ENCODE data around the gene MRM2. TPM values are rescaled to one million over a fixed set of nuclear protein-coding genes. Genes with fewer than 3 reads are reported as not detected.

MRM2 gene
- total RNA-seq, 2 donors from 2014 or later, result 4.1 to 4.2 TPM

Other genes starting within 250 kb of the MRM2 start
- gene MAD1L1, start 9.3 kb downstream of the MRM2 start, total RNA-seq, result 100 to 1,000 TPM in 1 of 2 donors, 10 to 100 TPM in 1; 81.3 to 115 TPM
- 10 to 100 TPM; 12.7 to 16.2 TPM for gene NUDT1, start within 50 bp of the MRM2 start, total RNA-seq
- 1 to 10 TPM; 8.6 to 9.3 TPM for gene SNX8, start 72.2 kb upstream of the MRM2 start, total RNA-seq
- 100 to 1,000 TPM; 139 to 176 TPM for gene EIF3B, start 112.6 kb upstream of the MRM2 start, total RNA-seq
- gene CHST12, start 161.4 kb upstream of the MRM2 start, total RNA-seq, result 10 to 100 TPM; 18.7 to 19.5 TPM
- not detected for gene GRIFIN, start 234.2 kb upstream of the MRM2 start, total RNA-seq